HepG2 (cell line): Measurements from ENCODE around the gene MPV17L2. TPM values are rescaled to one million over a fixed set of nuclear protein-coding genes. Genes with fewer than 3 reads are reported as not detected.

Experiments used
- BRD4 ChIP-seq: sonication (generic); formaldehyde crosslinking; IDR thresholded peaks from 2 replicates; pipeline ENCODE4 v1.4.0; 2020; ENCODE audit warnings: missing genetic modification reagents
- CCAR2 ChIP-seq: fragments of 200-400 bp; formaldehyde crosslinking; optimal IDR thresholded peaks from 2 replicates; pipeline ENCODE3; 2018; ENCODE audit warnings: low read depth, mild to moderate bottlenecking, low read length, moderate library complexity
- HINFP ChIP-seq: sonication (generic); formaldehyde crosslinking; IDR thresholded peaks from 2 replicates; pipeline ENCODE4 v1.4.0; 2020; ENCODE audit warnings: low read depth, mild to moderate bottlenecking, missing genetic modification reagents
- KDM6A ChIP-seq: IDR thresholded peaks from 2 replicates; pipeline ENCODE4 v1.6.1; 2016; ENCODE audit warnings: low read depth
- KLF16 ChIP-seq, 2 experiments: sonication (generic) in 1 of 2; formaldehyde crosslinking in 1 of 2; IDR thresholded peaks; 2 replicates each; pipeline versions ENCODE4 v1.6.1 to v1.8.0; 2016 to 2023; ENCODE audit warnings: missing genetic modification reagents in 2 of 2, missing compliant biosample characterization in 1 of 2
- PRDM10 ChIP-seq: sonication (generic); formaldehyde crosslinking; IDR thresholded peaks from 2 replicates; pipeline ENCODE4 v1.4.0; 2020; ENCODE audit warnings: low read depth, missing genetic modification reagents
- SNAPC4 ChIP-seq: sonication (generic); formaldehyde crosslinking; IDR thresholded peaks from 2 replicates; pipeline ENCODE4 v1.4.0; 2020; ENCODE audit warnings: mild to moderate bottlenecking, missing genetic modification reagents
- THAP9 ChIP-seq: sonication (generic); formaldehyde crosslinking; IDR thresholded peaks from 2 replicates; pipeline ENCODE4; 2020; ENCODE audit warnings: missing genetic modification reagents, mild to moderate bottlenecking, borderline replicate concordance
- ZBTB1 ChIP-seq: sonication (generic); formaldehyde crosslinking; IDR thresholded peaks from 2 replicates; pipeline ENCODE4 v1.4.0; 2020; ENCODE audit warnings: missing genetic modification reagents, borderline replicate concordance
- ZNF232 ChIP-seq: sonication (generic); formaldehyde crosslinking; IDR thresholded peaks from 2 replicates; pipeline ENCODE4 v1.4.0; 2020; ENCODE audit warnings: missing genetic modification reagents, borderline replicate concordance
- ZNF503 ChIP-seq: sonication (generic); formaldehyde crosslinking; IDR thresholded peaks from 2 replicates; pipeline ENCODE4 v1.4.0; 2020; ENCODE audit warnings: missing genetic modification reagents
- polyA plus RNA-seq, 8 experiments: library from polyadenylated mRNA; depleted of rRNA in 3 of 8; stranded (reverse) in 7 of 8; unstranded in 1 of 8; fragments of >200 nt; fragmentation: Illumina TruSeq in 4 of 8; extraction: Trizol in 4 of 8; gene quantifications; 2 replicates each; pipeline versions ENCODE4 v1.2.1 to v1.2.3, GENCODE V29; 2011 to 2016; ENCODE audit warnings: low read depth in 4 of 8, missing spikeins in 1 of 8, mixed read lengths in 1 of 8; ENCODE audit not compliant: insufficient read depth in 1 of 8
- total RNA-seq, 5 experiments: library from RNA; depleted of rRNA; stranded (reverse); fragments of >200 nt; fragmentation: Illumina TruSeq; extraction: Trizol; gene quantifications; 2 replicates each; pipeline ENCODE4 v1.2.3, GENCODE V29; 2016; ENCODE audit warnings: low read depth in 1 of 5

The MPV17L2 gene
- total and polyA plus RNA-seq, 2 of the 13 experiments (the other 11 are each of a cell fraction or from before 2014, with no cell fraction given) = 13.6 to 16.7 TPM

- TF ChIP-seq THAP9 (CRISPR knock-in tag) (no peak), ZNF232 (CRISPR knock-in tag) (no peak), HINFP (CRISPR knock-in tag) (no peak), KDM6A (CRISPR knock-in tag) (no peak), BRD4 (CRISPR knock-in tag) (0 out of 2 replicates have a peak, but pooled peaks have one; percentile 22), CCAR2 (no peak), PRDM10 (CRISPR knock-in tag) (no peak), ZNF503 (CRISPR knock-in tag) (no peak), SNAPC4 (CRISPR knock-in tag) (no peak), ZBTB1 (no peak), KLF16 (CRISPR knock-in tag; IDR thresholded peaks at IDR 0.05) (no peak)
Measured at GRCh38 chr19:18225702-18226468, 32.9 kb downstream of the MPV17L2 start, which contains the start of gene PDE4C (continued).
